GM12878 (cell line): ENCODE results near the gene ASTN1. TPM values are rescaled to one million over a fixed set of nuclear protein-coding genes. Genes with fewer than 3 reads are reported as not detected.

Experiments used
- ATAC-seq: fragments of 200-7000 bp; cut with Tn5 transposase; 3 replicates; pipeline ENCODE4 v1.9.1; 2020; ENCODE audit warnings: mild to moderate bottlenecking, moderate library complexity
- BruUV-seq: library from RNA; stranded (reverse); fragments of 400-500 nt; replicated peaks from 2 replicates; lab custom pipeline; 2021; lab: Mats Ljungman, UMichigan
- CTCF ChIA-PET: fragments of 300-600 bp; sonication (Branson Sonifier 250); formaldehyde crosslinking; extraction: SDS; loops from one replicate; lab custom pipeline; 2021; ENCODE audit warnings: inconsistent platforms; lab: Yijun Ruan, JAX
- POLR2A ChIA-PET: fragments of 350-600 bp; formaldehyde crosslinking; extraction: SDS; loops from one replicate; lab custom pipeline; 2021; ENCODE audit warnings: inconsistent platforms; lab: Charles Lee
- RAD21 ChIA-PET: fragments of 300-600 bp; sonication (Branson Sonifier 250); formaldehyde crosslinking; loops from one replicate; lab custom pipeline; 2023; ENCODE audit warnings: antibody characterized with exemption; ENCODE audit not compliant: unreplicated experiment; lab: Charles Lee
- SMC1A ChIA-PET: fragments of 300-600 bp; sonication (Branson Sonifier 250); formaldehyde crosslinking; loops from one replicate; lab custom pipeline; 2023; ENCODE audit not compliant: unreplicated experiment, uncharacterized antibody; lab: Charles Lee
- DNase-seq: peaks from one replicate; pipeline ENCODE4 v3.0.0-alpha.2; 2011; ENCODE audit warnings: low read depth, low spot score
- FAIRE-seq: peaks from 3 replicates; lab custom pipeline; 2011; peaks lifted over from hg19 to GRCh38; lab: Jason Lieb, UNC
- H2AFZ ChIP-seq: 2 replicates; pipeline ENCODE4 v1.6.0; 2011; ENCODE audit warnings: low read depth, low read length, control low read depth; ENCODE audit not compliant: control insufficient read depth
- H3K27ac ChIP-seq: 2 replicates; pipeline ENCODE4 v1.5.1; 2011; ENCODE audit warnings: control low read depth; ENCODE audit not compliant: control insufficient read depth, insufficient read depth
- H3K27me3 ChIP-seq, 2 experiments: replicated peaks in 1 of 2; 2 replicates each; pipeline versions ENCODE4 v1.6.0 to v1.6.1; 2011; ENCODE audit warnings: low read length in 1 of 2; ENCODE audit not compliant: control insufficient read depth in 2 of 2, insufficient read depth in 2 of 2
- H3K36me3 ChIP-seq, 2 experiments: 2 replicates each; pipeline ENCODE4 v1.5.1; 2011; ENCODE audit warnings: low read length in 1 of 2; ENCODE audit not compliant: control insufficient read depth in 2 of 2, insufficient read depth in 2 of 2
- H3K4me1 ChIP-seq: 2 replicates; pipeline ENCODE4 v1.6.1; 2011; ENCODE audit warnings: mild to moderate bottlenecking, low read length, moderate library complexity, mixed read lengths; ENCODE audit not compliant: control insufficient read depth, insufficient read depth
- H3K4me2 ChIP-seq: 2 replicates; pipeline ENCODE4 v1.6.0; 2011; ENCODE audit warnings: control low read depth; ENCODE audit not compliant: control insufficient read depth, insufficient read depth
- H3K4me3 ChIP-seq: fragments of 200-600 bp; sonication (generic); 2 replicates; pipeline ENCODE4 v1.5.1; 2016
- H3K79me2 ChIP-seq: 2 replicates; pipeline ENCODE4 v1.6.0; 2011; ENCODE audit warnings: low read length; ENCODE audit not compliant: control insufficient read depth, insufficient read depth
- H3K9ac ChIP-seq: 2 replicates; pipeline ENCODE4 v1.8.0; 2011; ENCODE audit warnings: low read length, control low read depth, mixed read lengths; ENCODE audit not compliant: control insufficient read depth, insufficient read depth
- H3K9me3 ChIP-seq: replicated peaks from 3 replicates; pipeline ENCODE4 v1.5.1; 2011; ENCODE audit warnings: mild to moderate bottlenecking, low read length; ENCODE audit not compliant: control insufficient read depth, insufficient read depth
- H4K20me1 ChIP-seq: 2 replicates; pipeline ENCODE4 v1.6.0; 2011; ENCODE audit not compliant: control insufficient read depth, insufficient read depth
- BRCA1 ChIP-seq: IDR thresholded peaks from 2 replicates; pipeline ENCODE4 v1.6.1; 2011; ENCODE audit warnings: low read depth, low read length, improper control_type of control experiment
- CBX5 ChIP-seq: sonication (generic); IDR thresholded peaks from 2 replicates; pipeline ENCODE4 v1.6.1; 2016; ENCODE audit warnings: low read depth, moderate library complexity, mild to moderate bottlenecking, inconsistent platforms
- CREM ChIP-seq: IDR thresholded peaks from 2 replicates; pipeline ENCODE4 v1.6.1; 2014; ENCODE audit warnings: antibody characterized with exemption, low read depth
- EZH2 ChIP-seq: IDR thresholded peaks from 2 replicates; pipeline ENCODE4 v1.6.1; 2012; ENCODE audit warnings: low read depth, mild to moderate bottlenecking, control low read depth, inconsistent platforms, low read length, borderline replicate concordance; ENCODE audit not compliant: control insufficient read depth
- FOXK2 ChIP-seq: fragments of 450-650 bp; IDR thresholded peaks from 2 replicates; pipeline ENCODE4 v1.6.1; 2017; ENCODE audit warnings: mild to moderate bottlenecking, moderate library complexity
- GABPA ChIP-seq: IDR thresholded peaks from 2 replicates; pipeline ENCODE4 v1.6.1; 2014; ENCODE audit warnings: antibody characterized with exemption, low read depth, mild to moderate bottlenecking, inconsistent platforms
- HCFC1 ChIP-seq: fragments of 150-350 bp; IDR thresholded peaks from 2 replicates; pipeline ENCODE4 v1.6.1; 2014; ENCODE audit warnings: low read length
- HDAC2 ChIP-seq: fragments of 200-600 bp; sonication (generic); IDR thresholded peaks from 2 replicates; pipeline ENCODE4 v1.6.1; 2017
- JUNB ChIP-seq: IDR thresholded peaks from 2 replicates; pipeline ENCODE4 v1.6.1; 2016; ENCODE audit warnings: antibody characterized with exemption, mild to moderate bottlenecking
- JUND ChIP-seq: IDR thresholded peaks from 2 replicates; pipeline ENCODE4 v1.6.1; 2012; ENCODE audit warnings: low read depth, mild to moderate bottlenecking, low read length, improper control_type of control experiment, moderate library complexity
- MTA2 ChIP-seq: fragments of 450-650 bp; IDR thresholded peaks from 2 replicates; pipeline ENCODE4 v1.6.1; 2016; ENCODE audit warnings: low read depth, mild to moderate bottlenecking, moderate library complexity
- NBN ChIP-seq: fragments of 450-650 bp; IDR thresholded peaks from 2 replicates; pipeline ENCODE4 v1.6.1; 2016
- NKRF ChIP-seq: fragments of 450-650 bp; conservative IDR thresholded peaks from 2 replicates; pipeline ENCODE4 v1.6.1; 2017; ENCODE audit warnings: mild to moderate bottlenecking, moderate library complexity
- NR2C1 ChIP-seq: fragments of 450-650 bp; IDR thresholded peaks from 2 replicates; pipeline ENCODE4 v1.6.1; 2017; ENCODE audit warnings: antibody characterized with exemption, mild to moderate bottlenecking, moderate library complexity
- PAX8 ChIP-seq: fragments of 450-650 bp; IDR thresholded peaks from 2 replicates; pipeline ENCODE4 v1.6.1; 2017; ENCODE audit warnings: mild to moderate bottlenecking, moderate library complexity
- PKNOX1 ChIP-seq: fragments of 450-650 bp; IDR thresholded peaks from 2 replicates; pipeline ENCODE4 v1.6.1; 2016; ENCODE audit warnings: mild to moderate bottlenecking
- POLR2AphosphoS2 ChIP-seq: IDR thresholded peaks from 2 replicates; pipeline ENCODE4 v1.6.1; 2011; ENCODE audit warnings: low read depth, mild to moderate bottlenecking, low read length, improper control_type of control experiment, moderate library complexity
- RAD21 ChIP-seq: IDR thresholded peaks from 2 replicates; pipeline ENCODE4 v1.6.1; 2011; ENCODE audit warnings: mild to moderate bottlenecking, low read depth, low read length, moderate library complexity; ENCODE audit not compliant: insufficient read depth
- ZNF217 ChIP-seq: fragments of 450-650 bp; IDR thresholded peaks from 2 replicates; pipeline ENCODE4 v1.6.1; 2017; ENCODE audit warnings: antibody characterized with exemption, mild to moderate bottlenecking
- WGBS: methylation state at CpG from one replicate; pipeline ENCODE4 v1.1.6; 2016; ENCODE audit warnings: low lambda C conversion rate; ENCODE audit not compliant: insufficient replicate concordance, insufficient coverage; ENCODE audit errors: missing lambda C conversion rate; 5-methylcytosine and 5-hydroxymethylcytosine counted together
- in situ Hi-C: fragments of 300-500 bp; cut with MboI; formaldehyde crosslinking; loops from 9 replicates; pipeline ENCODE4 v1.14.3; 2018; ENCODE audit warnings: mixed read lengths
- intact Hi-C: fragments of 100-400 bp; cut with micrococcal nuclease; formaldehyde crosslinking; loops from one replicate; pipeline ENCODE4 v1.14.2; 2022; ENCODE audit not compliant: unreplicated experiment
- polyA plus RNA-seq, 11 experiments: library from polyadenylated mRNA; depleted of rRNA in 4 of 11; unstranded in 6 of 11; stranded (reverse) in 5 of 11; fragments of >200 nt; fragmentation: Nextera tagmentation in 4 of 11; fragmentation: Illumina TruSeq in 1 of 11; extraction: Ambion mirVana in 4 of 11; extraction: Trizol in 1 of 11; gene quantifications; 1 replicate in 1 of 11; 2 replicates in 10 of 11; pipeline versions ENCODE4 v1.2.1 to v1.2.3, GENCODE V29; 2011 to 2016; ENCODE audit warnings: inconsistent platforms in 2 of 11, missing spikeins in 2 of 11, low read depth in 1 of 11
- total RNA-seq, 4 experiments: library from RNA; depleted of rRNA in 3 of 4; stranded (reverse); fragments of >200 nt in 3 of 4; fragmentation: Illumina TruSeq in 1 of 4; extraction: Trizol in 1 of 4; gene quantifications; 2 replicates each; pipeline versions ENCODE4 v1.2.1 to v1.2.3, GENCODE V29; 2013 to 2021

ASTN1 gene
- total and polyA plus RNA-seq, 10 of the 15 experiments (the other 5 are each of a cell fraction or from before 2014, with no cell fraction given) = 0.04 TPM; not detected in 9

DNA sequence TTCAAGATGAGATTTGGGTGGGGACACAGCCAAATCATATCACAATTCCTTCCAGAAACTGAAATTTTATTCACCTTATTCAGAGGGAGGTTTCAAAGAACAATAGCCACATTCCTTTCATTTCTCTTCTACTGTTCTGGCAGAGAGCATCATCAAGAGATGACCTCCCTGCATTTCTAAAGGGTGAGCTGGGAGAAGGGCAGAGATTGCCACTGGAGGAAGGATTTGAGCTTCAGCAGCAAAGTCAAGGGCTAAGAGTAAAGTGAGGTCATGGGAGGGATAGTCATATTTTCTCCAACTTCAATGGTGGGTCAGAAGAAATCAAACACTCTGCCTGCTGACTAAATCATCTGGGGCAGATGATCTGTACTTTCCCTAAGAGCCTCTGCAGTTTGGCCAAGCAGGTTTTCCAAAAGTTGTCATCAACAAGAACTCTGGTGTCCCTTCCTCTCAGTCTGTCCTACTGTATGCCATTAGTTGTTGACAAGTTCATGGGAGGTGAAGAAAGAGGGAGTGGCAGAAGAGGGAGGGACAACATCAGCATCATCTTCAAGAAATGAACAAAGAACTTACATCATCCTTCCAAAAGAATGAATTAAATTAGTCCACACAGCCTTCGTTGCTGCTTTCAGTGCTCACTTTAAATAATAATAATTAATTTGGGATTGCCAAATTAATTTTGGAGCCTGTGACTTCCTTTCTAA lies 298.3 kb downstream of the ASTN1 start (continued):
- TF ChIP-seq CBX5 (no peak), CREM (no peak), PAX8 (no peak), ZNF217 (no peak), HCFC1 (no peak), PKNOX1 (no peak), BRCA1 (no peak), JUND (no peak), FOXK2 (no peak), EZH2 (no peak), HDAC2 (no peak), MTA2 (no peak), RAD21 (no peak)

DNA sequence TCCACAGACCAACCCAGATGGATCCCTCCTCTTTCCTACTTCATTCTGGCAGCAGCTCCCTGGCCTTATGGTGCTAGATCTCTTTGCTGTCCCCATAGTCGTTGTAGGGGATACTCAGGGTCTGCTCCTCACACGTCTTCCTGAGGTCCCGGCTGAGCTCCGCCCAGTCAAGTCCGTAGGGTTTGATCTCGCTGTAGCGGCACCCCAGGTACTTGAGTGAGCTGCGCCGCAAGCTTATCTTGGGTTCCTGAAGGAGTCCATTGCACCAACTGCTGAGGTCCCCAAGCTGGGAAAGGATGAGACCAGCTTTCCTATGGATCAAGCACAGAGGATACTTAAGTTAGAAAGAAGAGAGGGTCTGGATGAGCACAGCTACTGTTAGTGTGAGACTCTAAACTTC lies 300.3 kb downstream of the ASTN1 start:
- no peak overlapping the region for H3K9ac ChIP-seq
- SMC1A ChIA-PET = no interaction called here
- no peaks in the 10 kb centered on the region for H3K36me3 ChIP-seq
- H4K20me1 ChIP-seq = no peaks in the 10 kb centered on the region
- DNase-seq = no peak
- no peak overlapping the region for H3K27ac ChIP-seq
- RAD21 ChIA-PET = no interaction called here
- WGBS = 53% methylated on average over 9 of the region's 9 CpGs
- no peaks in the 10 kb centered on the region for H3K79me2 ChIP-seq
- FAIRE-seq = no peak
- TF ChIP-seq NKRF (no peak), ZNF217 (no peak), EZH2 (no peak), NBN (no peak), RAD21 (no peak), NR2C1 (no peak), POLR2AphosphoS2 (no peak), GABPA (no peak), JUNB (no peak)
- no peaks in the 10 kb centered on the region for H3K9me3 ChIP-seq
- no TSS peak for BruUV-seq
- H3K4me3 ChIP-seq = no peak overlapping the region
- ATAC-seq = no peak
- no peak overlapping the region for H3K4me2 ChIP-seq
- in situ Hi-C loops = no loop called here
- H3K4me1 ChIP-seq = no peaks in the 10 kb centered on the region
- intact Hi-C loops = no loop called here
- no peak overlapping the region for H2AFZ ChIP-seq
- no peaks in the 10 kb centered on the region for H3K27me3 ChIP-seq
- CTCF ChIA-PET = no interaction called here
- POLR2A ChIA-PET = no interaction called here
